A549 (cell line): ENCODE data around the gene JAZF1. TPM values are rescaled to one million over a fixed set of nuclear protein-coding genes. Genes with fewer than 3 reads are reported as not detected.

Experiments
- ATAC-seq, 2 experiments: fragments of 200-7000 bp in 1 of 2; fragments of >200 bp in 1 of 2; cut with Nextera tagmentation in 1 of 2; cut with Tn5 transposase in 1 of 2; 3 replicates each; pipeline versions ENCODE4 v1.8.0 to v1.9.1; 2018 to 2020; ENCODE audit warnings: mild to moderate bottlenecking in 1 of 2, moderate library complexity in 1 of 2
- CTCF ChIA-PET: fragments of 300-600 bp; sonication (Branson Sonifier 250); formaldehyde crosslinking; extraction: SDS; loops from one replicate; lab custom pipeline; 2021; ENCODE audit warnings: antibody characterized with exemption, inconsistent platforms; lab: Yijun Ruan, JAX
- POLR2A ChIA-PET: fragments of 350-600 bp; formaldehyde crosslinking; extraction: SDS; loops from one replicate; lab custom pipeline; 2021; ENCODE audit warnings: antibody characterized with exemption, inconsistent platforms; lab: Yijun Ruan, JAX
- DNase-seq, 2 experiments: peaks; one replicate each; pipeline versions ENCODE4 v3.0.0 to v3.0.0-alpha.2; 2011 to 2016; ENCODE audit warnings: low read depth in 1 of 2, low spot score in 1 of 2
- FAIRE-seq: peaks from 2 replicates; lab custom pipeline; 2011; peaks lifted over from hg19 to GRCh38; lab: Jason Lieb, UNC
- H3K27ac ChIP-seq, 2 experiments: fragments of >200 bp; sonication (Bioruptor Twin); formaldehyde crosslinking; 3 replicates each; pipeline ENCODE4 v1.5.1; 2016 to 2017
- H3K4me1 ChIP-seq: fragments of >200 bp; sonication (Bioruptor Twin); formaldehyde crosslinking; 3 replicates; pipeline ENCODE4 v1.6.1; 2016
- H3K4me2 ChIP-seq: fragments of >200 bp; sonication (Bioruptor Twin); formaldehyde crosslinking; 3 replicates; pipeline ENCODE4 v1.6.1; 2016
- H3K4me3 ChIP-seq: fragments of >200 bp; sonication (Bioruptor Twin); formaldehyde crosslinking; 3 replicates; pipeline ENCODE4 v1.5.1; 2016
- H3K9me3 ChIP-seq: fragments of >200 bp; sonication (Bioruptor Twin); formaldehyde crosslinking; 3 replicates; pipeline ENCODE4 v1.6.1; 2016
- CBX2 ChIP-seq: fragments of 200-600 bp; sonication (generic); IDR thresholded peaks from 2 replicates; pipeline ENCODE4 v1.6.1; 2016; ENCODE audit warnings: low read depth, mild to moderate bottlenecking, borderline replicate concordance
- CEBPB ChIP-seq, 2 experiments: fragments of >200 bp in 1 of 2; sonication (Bioruptor Twin) in 1 of 2; formaldehyde crosslinking in 1 of 2; IDR thresholded peaks; 2 replicates each; pipeline ENCODE4 v1.6.1; 2012 to 2016
- CHD2 ChIP-seq: fragments of 150-350 bp; IDR thresholded peaks from 2 replicates; pipeline ENCODE4 v1.6.1; 2014; ENCODE audit warnings: low read length; ENCODE audit not compliant: partially characterized antibody
- E2F6 ChIP-seq: IDR thresholded peaks from 2 replicates; pipeline ENCODE4 v1.6.1; 2012; ENCODE audit warnings: low read depth, borderline replicate concordance
- EHF ChIP-seq: fragments of 250-450 bp; sonication (Bioruptor Pico); IDR thresholded peaks from 2 replicates; pipeline ENCODE4 v1.5.0; 2020; ENCODE audit warnings: mild to moderate bottlenecking
- ESRRA ChIP-seq: fragments of 150-350 bp; IDR thresholded peaks from 2 replicates; pipeline ENCODE4 v1.6.1; 2014; ENCODE audit warnings: mild to moderate bottlenecking, low read length, borderline replicate concordance
- GATA3 ChIP-seq: IDR thresholded peaks from 2 replicates; pipeline ENCODE4 v1.6.1; 2012; ENCODE audit warnings: borderline replicate concordance
- HEYL ChIP-seq: fragments of 250-450 bp; sonication (Bioruptor Pico); IDR thresholded peaks from 2 replicates; pipeline ENCODE4 v1.8.0; 2021; ENCODE audit warnings: mild to moderate bottlenecking, moderate library complexity
- HOXA7 ChIP-seq: fragments of 250-450 bp; sonication (Bioruptor Pico); IDR thresholded peaks from 2 replicates; pipeline ENCODE4 v1.5.0; 2020; ENCODE audit warnings: mild to moderate bottlenecking, moderate library complexity
- HOXB13 ChIP-seq: fragments of 250-450 bp; sonication (Bioruptor Pico); IDR thresholded peaks from 2 replicates; pipeline ENCODE4 v1.5.0; 2020; ENCODE audit warnings: low read depth, mild to moderate bottlenecking, moderate library complexity
- JUN ChIP-seq, 2 experiments: fragments of >200 bp; sonication (Bioruptor Twin); formaldehyde crosslinking; IDR thresholded peaks; 2 replicates in 1 of 2; 3 replicates in 1 of 2; pipeline ENCODE4 v1.6.1; 2016 to 2017
- MAZ ChIP-seq: fragments of 150-350 bp; IDR thresholded peaks from 2 replicates; pipeline ENCODE4 v1.6.1; 2014; ENCODE audit warnings: antibody characterized with exemption, low read depth, low read length, borderline replicate concordance
- NFE2L2 ChIP-seq: fragments of 150-350 bp; conservative IDR thresholded peaks from 2 replicates; pipeline ENCODE4 v1.6.1; 2014; ENCODE audit warnings: low read length
- NPAS2 ChIP-seq: fragments of 250-450 bp; sonication (Bioruptor Pico); IDR thresholded peaks from 2 replicates; pipeline ENCODE4 v1.8.0; 2022; ENCODE audit warnings: mild to moderate bottlenecking, moderate library complexity, borderline replicate concordance
- NR3C1 ChIP-seq: fragments of >200 bp; sonication (Bioruptor Twin); formaldehyde crosslinking; IDR thresholded peaks from 3 replicates; pipeline ENCODE4 v1.6.1; 2017
- PHF8 ChIP-seq: fragments of 200-600 bp; sonication (generic); IDR thresholded peaks from 2 replicates; pipeline ENCODE4 v1.6.1; 2016; ENCODE audit warnings: low read depth, mild to moderate bottlenecking, antibody characterized with exemption, moderate library complexity, borderline replicate concordance
- POLR2A ChIP-seq: IDR thresholded peaks from 2 replicates; pipeline ENCODE4 v1.6.1; 2012; ENCODE audit warnings: mild to moderate bottlenecking, low read length
- POLR2AphosphoS2 ChIP-seq: conservative IDR thresholded peaks from 2 replicates; pipeline ENCODE4 v1.6.1; 2012; ENCODE audit warnings: low read length, improper control_type of control experiment, inconsistent platforms
- RAD21 ChIP-seq, 2 experiments: fragments of >200 bp in 1 of 2; sonication (Bioruptor Twin) in 1 of 2; formaldehyde crosslinking in 1 of 2; IDR thresholded peaks in 1 of 2; conservative IDR thresholded peaks in 1 of 2; 2 replicates in 1 of 2; 3 replicates in 1 of 2; pipeline ENCODE4 v1.6.1; 2012 to 2018; ENCODE audit warnings: inconsistent platforms in 1 of 2
- RNF2 ChIP-seq: fragments of 200-600 bp; sonication (generic); IDR thresholded peaks from 2 replicates; pipeline ENCODE4 v1.6.1; 2016; ENCODE audit warnings: low read depth, mild to moderate bottlenecking, antibody characterized with exemption, moderate library complexity, borderline replicate concordance
- TP53 ChIP-seq: fragments of 250-450 bp; sonication (Bioruptor Pico); IDR thresholded peaks from 2 replicates; pipeline ENCODE4 v1.5.0; 2021; ENCODE audit warnings: mild to moderate bottlenecking, moderate library complexity
- ZNF302 ChIP-seq: fragments of 250-450 bp; sonication (Bioruptor Pico); IDR thresholded peaks from 2 replicates; pipeline ENCODE4 v1.9.0; 2021; ENCODE audit warnings: inconsistent platforms, mild to moderate bottlenecking, moderate library complexity
- ZSCAN20 ChIP-seq: fragments of 250-450 bp; sonication (Bioruptor Pico); IDR thresholded peaks from 2 replicates; pipeline ENCODE4 v1.8.0; 2022; ENCODE audit warnings: mild to moderate bottlenecking, moderate library complexity
- WGBS: methylation state at CpG from one replicate; pipeline ENCODE4 v1.1.6; 2017; ENCODE audit errors: missing lambda C conversion rate; 5-methylcytosine and 5-hydroxymethylcytosine counted together
- polyA plus RNA-seq, 4 experiments: library from polyadenylated mRNA; depleted of rRNA in 3 of 4; stranded (reverse); fragments of >200 nt; fragmentation: RNase III in 1 of 4; extraction: RNeasy Plus Mini Kit Qiagen cat#74134 plus additional on column Dnase treatment in 1 of 4; gene quantifications; 2 replicates in 3 of 4; 3 replicates in 1 of 4; pipeline ENCODE4 v1.2.3, GENCODE V29; 2011 to 2017
- TF ChIP-seq, protein P1 (sequence below): IDR thresholded peaks from 2 replicates; pipeline ENCODE4 v1.6.1; 2012
- TF ChIP-seq, protein P2 (sequence below): fragments of 450-650 bp; IDR thresholded peaks from 2 replicates; pipeline ENCODE4 v1.6.1; 2014; ENCODE audit warnings: antibody characterized with exemption
- TF ChIP-seq, protein P3 (sequence below): fragments of 200-600 bp; sonication (generic); IDR thresholded peaks from 2 replicates; pipeline ENCODE4 v1.6.1; 2016; ENCODE audit warnings: antibody characterized with exemption, mild to moderate bottlenecking, moderate library complexity

The JAZF1 gene
- polyA plus RNA-seq, 2 of the 4 experiments (the other 2 are of a cell fraction): 1.9 to 2.8 TPM

- TF ChIP-seq TP53 (CRISPR knock-in tag) (no peak), MAZ (no peak), NFE2L2 (peak; percentile 91), HOXA7 (CRISPR knock-in tag) (0 out of 2 replicates have a peak, but pooled peaks have one; percentile 41), RAD21 (conservative IDR thresholded peaks at IDR 0.05 in 1 of 2, IDR thresholded peaks at IDR 0.05 in 1 of 2) (0 out of 5 replicates have a peak, but pooled peaks of 1 of the 2 experiments have one; percentile 22), PHF8 (no peak), NPAS2 (CRISPR knock-in tag) (no peak), GATA3 (peak; percentile 91), ZSCAN20 (CRISPR knock-in tag) (no peak), POLR2AphosphoS2 (no peak), EHF (CRISPR knock-in tag) (0 out of 2 replicates have a peak, but pooled peaks have one; percentile 34), POLR2A (no peak), JUN (IDR thresholded peaks at IDR 0.05) (peak; percentile 79 to 90; a peak in 4 of 5 replicates), CBX2 (no peak), CHD2 (no peak), E2F6 (no peak), HEYL (CRISPR knock-in tag) (no peak), CEBPB (IDR thresholded peaks at IDR 0.05) (peak in 1 of 2 experiments; percentile 70; a peak in 1 of 4 replicates), ESRRA (no peak)
- TF ChIP-seq, protein P1, sequence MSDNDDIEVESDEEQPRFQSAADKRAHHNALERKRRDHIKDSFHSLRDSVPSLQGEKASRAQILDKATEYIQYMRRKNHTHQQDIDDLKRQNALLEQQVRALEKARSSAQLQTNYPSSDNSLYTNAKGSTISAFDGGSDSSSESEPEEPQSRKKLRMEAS: peak; percentile 75
- TF ChIP-seq, protein P2, sequence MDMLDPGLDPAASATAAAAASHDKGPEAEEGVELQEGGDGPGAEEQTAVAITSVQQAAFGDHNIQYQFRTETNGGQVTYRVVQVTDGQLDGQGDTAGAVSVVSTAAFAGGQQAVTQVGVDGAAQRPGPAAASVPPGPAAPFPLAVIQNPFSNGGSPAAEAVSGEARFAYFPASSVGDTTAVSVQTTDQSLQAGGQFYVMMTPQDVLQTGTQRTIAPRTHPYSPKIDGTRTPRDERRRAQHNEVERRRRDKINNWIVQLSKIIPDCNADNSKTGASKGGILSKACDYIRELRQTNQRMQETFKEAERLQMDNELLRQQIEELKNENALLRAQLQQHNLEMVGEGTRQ: no peak
- TF ChIP-seq, protein P3, sequence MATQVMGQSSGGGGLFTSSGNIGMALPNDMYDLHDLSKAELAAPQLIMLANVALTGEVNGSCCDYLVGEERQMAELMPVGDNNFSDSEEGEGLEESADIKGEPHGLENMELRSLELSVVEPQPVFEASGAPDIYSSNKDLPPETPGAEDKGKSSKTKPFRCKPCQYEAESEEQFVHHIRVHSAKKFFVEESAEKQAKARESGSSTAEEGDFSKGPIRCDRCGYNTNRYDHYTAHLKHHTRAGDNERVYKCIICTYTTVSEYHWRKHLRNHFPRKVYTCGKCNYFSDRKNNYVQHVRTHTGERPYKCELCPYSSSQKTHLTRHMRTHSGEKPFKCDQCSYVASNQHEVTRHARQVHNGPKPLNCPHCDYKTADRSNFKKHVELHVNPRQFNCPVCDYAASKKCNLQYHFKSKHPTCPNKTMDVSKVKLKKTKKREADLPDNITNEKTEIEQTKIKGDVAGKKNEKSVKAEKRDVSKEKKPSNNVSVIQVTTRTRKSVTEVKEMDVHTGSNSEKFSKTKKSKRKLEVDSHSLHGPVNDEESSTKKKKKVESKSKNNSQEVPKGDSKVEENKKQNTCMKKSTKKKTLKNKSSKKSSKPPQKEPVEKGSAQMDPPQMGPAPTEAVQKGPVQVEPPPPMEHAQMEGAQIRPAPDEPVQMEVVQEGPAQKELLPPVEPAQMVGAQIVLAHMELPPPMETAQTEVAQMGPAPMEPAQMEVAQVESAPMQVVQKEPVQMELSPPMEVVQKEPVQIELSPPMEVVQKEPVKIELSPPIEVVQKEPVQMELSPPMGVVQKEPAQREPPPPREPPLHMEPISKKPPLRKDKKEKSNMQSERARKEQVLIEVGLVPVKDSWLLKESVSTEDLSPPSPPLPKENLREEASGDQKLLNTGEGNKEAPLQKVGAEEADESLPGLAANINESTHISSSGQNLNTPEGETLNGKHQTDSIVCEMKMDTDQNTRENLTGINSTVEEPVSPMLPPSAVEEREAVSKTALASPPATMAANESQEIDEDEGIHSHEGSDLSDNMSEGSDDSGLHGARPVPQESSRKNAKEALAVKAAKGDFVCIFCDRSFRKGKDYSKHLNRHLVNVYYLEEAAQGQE: no peak
These were observed 143.2 kb downstream of the JAZF1 start (continued) for GRCh38 chr7:28037220-28038010.

DNA sequence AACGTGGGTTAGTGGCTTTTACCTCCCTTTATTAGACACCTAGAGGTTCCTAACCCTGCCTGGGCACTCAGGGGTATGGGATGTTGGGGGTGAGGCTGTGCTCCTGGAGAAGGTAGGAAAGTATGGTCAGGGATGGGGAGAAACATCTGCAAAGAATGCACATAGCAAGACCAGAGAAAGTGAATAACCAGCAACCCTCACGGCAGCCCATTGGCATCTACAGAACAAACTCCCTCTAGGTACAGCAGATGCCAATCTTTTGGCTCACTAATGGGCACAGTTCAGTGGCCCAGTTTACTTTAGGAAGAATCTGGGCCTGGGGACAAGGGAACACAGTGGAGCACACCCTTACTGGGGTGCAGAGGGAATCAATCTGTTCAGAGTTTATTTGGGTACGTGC, 143.9 kb downstream of the JAZF1 start:
- Histone ChIP-seq H3K4me1 (peaks cover 93% of the 10 kb centered on the region), H3K4me3 (no peak overlapping the region; the same call in 2 of the 3 replicates), H3K27ac (peak overlapping the region; percentile 90 to 92)
- POLR2A ChIA-PET: no interaction called here
- ATAC-seq (peak; percentile 63 to 70), DNase-seq (peak in 1 of 2 experiments; percentile 67)
- WGBS: 4% methylated on average over 3 of the region's 3 CpGs
- TF ChIP-seq ZNF302 (CRISPR knock-in tag): peak; percentile 17; the same call in 1 of the 2 replicates
- TF ChIP-seq NR3C1: no peak
- 0 out of 2 replicates have a peak, but pooled peaks have one; percentile 35 for TF ChIP-seq HOXB13
- peak; percentile 44; the same call in 1 of the 2 replicates for TF ChIP-seq GATA3
- no peak for TF ChIP-seq RNF2
- TF ChIP-seq, all 56 proteins: peak for 3
- H3K9me3 ChIP-seq: no peaks in the 10 kb centered on the region
- no peak for FAIRE-seq
- peak overlapping the region; percentile 75 for H3K4me2 ChIP-seq
- CTCF ChIA-PET: interaction anchor here (1.3 kb wide), 1 partner anchor 57 kb away, joined by 3 read pairs; no protein-coding TSS in a partner anchor
